A204.1 (cell line): ENCODE data around the gene SCGB3A1.

Experiments
- FAIRE-seq: peaks from 2 replicates; lab custom pipeline; 2012; peaks lifted over from hg19 to GRCh38; lab: Jason Lieb, UNC

Gene SCGB3A1

GRCh38 chr5:180591311-180591887 lies at the start of gene SCGB3A1:
Gene SCGB3A1, minus strand, starts transcription at chr5:180591499. Its CDS starts 37 bp downstream, at chr5:180591462.
- FAIRE-seq: no peak

- FAIRE-seq: no peak
Measured at GRCh38 chr5:180640611-180640860, 49.2 kb upstream of the SCGB3A1 start.

GRCh38 chr5:180639741-180640610 lies 48.7 kb upstream of the SCGB3A1 start:
- no peak for FAIRE-seq

GRCh38 chr5:180639287-180639686 lies 48.0 kb upstream of the SCGB3A1 start:
- no peak for FAIRE-seq

GRCh38 chr5:180637962-180638680 lies 46.8 kb upstream of the SCGB3A1 start:
- no peak for FAIRE-seq

GRCh38 chr5:180636403-180637075 lies 45.2 kb upstream of the SCGB3A1 start:
- FAIRE-seq: no peak

GRCh38 chr5:180636016-180636402 lies 44.7 kb upstream of the SCGB3A1 start:
- FAIRE-seq: no peak

GRCh38 chr5:180633283-180634177 lies 42.2 kb upstream of the SCGB3A1 start:
- no peak for FAIRE-seq

GRCh38 chr5:180632768-180633167 lies 41.5 kb upstream of the SCGB3A1 start:
- no peak for FAIRE-seq

GRCh38 chr5:180631549-180632383 lies 40.5 kb upstream of the SCGB3A1 start:
- no peak for FAIRE-seq

- no peak for FAIRE-seq
Measured at GRCh38 chr5:180630426-180630825, 39.1 kb upstream of the SCGB3A1 start.

- no peak for FAIRE-seq
Measured at GRCh38 chr5:180629831-180630382, 38.6 kb upstream of the SCGB3A1 start.

GRCh38 chr5:180628827-180629750 lies 37.8 kb upstream of the SCGB3A1 start:
- FAIRE-seq: no peak

- FAIRE-seq: no peak
Measured at GRCh38 chr5:180628211-180628610, 36.9 kb upstream of the SCGB3A1 start.

- FAIRE-seq: no peak
Measured at GRCh38 chr5:180627386-180628120, 36.3 kb upstream of the SCGB3A1 start.

- FAIRE-seq: no peak
Measured at GRCh38 chr5:180626661-180627385, 35.5 kb upstream of the SCGB3A1 start.

GRCh38 chr5:180625791-180626660 lies 34.7 kb upstream of the SCGB3A1 start:
- no peak for FAIRE-seq
